Suprapubic skin (tissue), 4 donors: ENCODE measurements around the gene C1QTNF7. TPM values are rescaled to one million over a fixed set of nuclear protein-coding genes. Genes with fewer than 3 reads are reported as not detected.

ENCODE experiments used
- DNase-seq, 2 donors: peaks; one replicate each; pipeline ENCODE4 v3.0.0-alpha.2; 2019; ENCODE audit warnings: low spot score in 2 of 2
- H3K27ac ChIP-seq: fragments of 200-600 bp; sonication (generic); one replicate; pipeline ENCODE4 v1.5.1; 2019
- H3K27me3 ChIP-seq: fragments of 200-600 bp; sonication (generic); one replicate; pipeline ENCODE4 v1.5.1; 2019
- H3K36me3 ChIP-seq: fragments of 200-600 bp; sonication (generic); one replicate; pipeline ENCODE4 v1.5.1; 2019
- H3K4me1 ChIP-seq: fragments of 200-600 bp; sonication (generic); one replicate; pipeline ENCODE4 v1.5.1; 2019
- H3K4me3 ChIP-seq: fragments of 200-600 bp; sonication (generic); one replicate; pipeline ENCODE4 v1.5.1; 2019; ENCODE audit warnings: mild to moderate bottlenecking
- H3K9me3 ChIP-seq: fragments of 200-600 bp; sonication (generic); one replicate; pipeline ENCODE4 v1.5.1; 2019
- CTCF ChIP-seq, 2 donors: fragments of 200-600 bp in 1 of 2; fragments of 450-650 bp in 1 of 2; sonication (generic) in 1 of 2; IDR thresholded peaks; one replicate each; pipeline ENCODE4 v1.5.1; 2016 to 2019; ENCODE audit warnings: antibody characterized with exemption in 2 of 2, mild to moderate bottlenecking in 1 of 2, moderate library complexity in 1 of 2
- EP300 ChIP-seq: sonication (generic); formaldehyde crosslinking; IDR thresholded peaks from one replicate; pipeline ENCODE4 v1.6.1; 2017; ENCODE audit warnings: antibody characterized with exemption
- POLR2A ChIP-seq, 2 donors: fragments of 450-650 bp; IDR thresholded peaks; one replicate each; pipeline ENCODE4 v1.6.1; 2017; ENCODE audit warnings: antibody characterized with exemption in 2 of 2, mild to moderate bottlenecking in 2 of 2, moderate library complexity in 2 of 2
- POLR2AphosphoS5 ChIP-seq, 3 donors: sonication (generic); formaldehyde crosslinking; IDR thresholded peaks; one replicate each; pipeline ENCODE4 v1.6.1; 2017; ENCODE audit warnings: antibody characterized with exemption in 3 of 3
- WGBS: methylation state at CpG from one replicate; pipeline ENCODE4 v1.1.5; 2018; 5-methylcytosine and 5-hydroxymethylcytosine counted together
- total RNA-seq, 4 donors: library from RNA; depleted of rRNA; stranded (reverse); fragments of >200 nt; gene quantifications; one replicate each; pipeline ENCODE4 v1.1.0, GENCODE V29; 2016

C1QTNF7 gene
- total RNA-seq, 4 donors from 2014 or later = 0.80 to 6.5 (median 3.3) TPM

DNA sequence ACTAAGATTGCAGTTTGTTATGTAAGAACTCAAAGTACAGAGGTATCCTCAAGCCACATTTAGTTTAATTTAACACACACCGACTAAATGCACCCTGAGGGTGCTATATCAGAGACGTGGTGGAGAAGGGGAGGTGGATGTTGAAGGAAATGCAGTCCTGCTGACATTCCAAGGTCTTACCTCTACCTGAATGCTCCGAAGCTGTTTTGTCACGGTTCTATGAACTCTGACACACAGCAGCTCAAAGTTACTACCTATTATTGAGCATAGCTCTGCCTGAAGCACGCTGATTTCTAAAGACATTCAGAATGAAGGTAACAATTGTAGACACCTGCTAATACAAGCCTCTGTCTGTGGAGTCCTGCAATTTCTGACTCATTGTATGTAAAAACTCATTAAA is 48.6 kb downstream of the C1QTNF7 start:
- Histone ChIP-seq H3K27me3 (no peaks in the 10 kb centered on the region), H3K9me3 (no peaks in the 10 kb centered on the region), H3K4me3 (no peak overlapping the region), H3K36me3 (no peaks in the 10 kb centered on the region), H3K27ac (no peak overlapping the region), H3K4me1 (peaks cover 18% of the 10 kb centered on the region)
- DNase-seq = no peak
- WGBS = 82% methylated on average over 5 of the region's 5 CpGs
- TF ChIP-seq CTCF (IDR thresholded peaks at IDR 0.05) (no peak), EP300 (no peak), POLR2AphosphoS5 (IDR thresholded peaks at IDR 0.05) (no peak), POLR2A (IDR thresholded peaks at IDR 0.05) (no peak)

DNA sequence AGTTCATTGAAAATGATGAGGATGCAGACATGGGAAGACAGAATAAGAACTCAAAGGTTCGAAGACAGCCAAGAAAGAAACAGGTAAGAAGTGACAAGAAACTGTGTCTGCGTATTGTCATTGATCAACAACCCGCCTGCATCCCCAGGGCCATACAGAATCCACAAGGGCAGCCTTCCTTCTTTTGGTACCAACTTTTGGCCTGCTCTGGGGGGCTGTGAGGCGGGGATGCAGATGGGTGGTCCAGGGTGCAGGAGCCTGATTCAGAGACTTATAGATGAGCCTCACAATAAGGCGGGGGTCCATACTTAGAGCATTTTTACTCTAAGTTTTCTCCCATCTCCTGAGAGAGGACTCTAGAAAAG is 50.9 kb downstream of the C1QTNF7 start:
- peaks cover 18% of the 10 kb centered on the region for H3K4me1 ChIP-seq
- no peak for DNase-seq
- H3K9me3 ChIP-seq = no peaks in the 10 kb centered on the region
- H3K4me3 ChIP-seq = peak overlapping the region; percentile 46
- no peak for TF ChIP-seq CTCF (IDR thresholded peaks at IDR 0.05)
- no peaks in the 10 kb centered on the region for H3K27me3 ChIP-seq
- 47% methylated on average over 5 of the region's 5 CpGs for WGBS
- H3K27ac ChIP-seq = no peak overlapping the region
- H3K36me3 ChIP-seq = no peaks in the 10 kb centered on the region

GRCh38 chr4:15479089-15479912 is 51.5 kb downstream of the C1QTNF7 start:
- 9% methylated on average over 9 of the region's 11 CpGs for WGBS
- TF ChIP-seq POLR2AphosphoS5 (IDR thresholded peaks at IDR 0.05) = peak in 1 of 3 donors; percentile 30
- no peak for TF ChIP-seq POLR2A (IDR thresholded peaks at IDR 0.05)
- TF ChIP-seq EP300 = no peak
- peak; percentile 42 to 57 for TF ChIP-seq CTCF (IDR thresholded peaks at IDR 0.05)
- no peak for DNase-seq
- H3K27ac ChIP-seq = peak overlapping the region; percentile 52
- H3K9me3 ChIP-seq = no peaks in the 10 kb centered on the region
- no peaks in the 10 kb centered on the region for H3K36me3 ChIP-seq
- peak overlapping the region; percentile 46 for H3K4me3 ChIP-seq
- no peaks in the 10 kb centered on the region for H3K27me3 ChIP-seq
- peaks cover 18% of the 10 kb centered on the region for H3K4me1 ChIP-seq

DNA sequence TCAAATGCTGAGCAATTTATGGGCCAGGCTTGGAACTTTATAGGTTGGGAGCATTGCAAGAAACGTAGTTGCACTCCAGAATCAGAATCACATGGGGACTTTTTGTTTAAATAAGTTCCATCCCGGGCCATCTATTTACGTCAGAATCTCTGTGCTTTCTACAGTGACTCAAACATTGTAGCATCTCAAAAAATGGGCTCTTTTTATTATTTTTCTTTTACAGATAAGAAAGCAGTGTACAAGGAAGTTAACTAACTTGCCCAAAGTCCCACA is 52.0 kb downstream of the C1QTNF7 start:
- Histone ChIP-seq H3K4me1 (peaks cover 18% of the 10 kb centered on the region), H3K36me3 (no peaks in the 10 kb centered on the region), H3K9me3 (no peaks in the 10 kb centered on the region), H3K4me3 (peak overlapping the region; percentile 46), H3K27me3 (no peaks in the 10 kb centered on the region), H3K27ac (peak overlapping the region; percentile 52)
- TF ChIP-seq POLR2AphosphoS5 (IDR thresholded peaks at IDR 0.05) = no peak
- TF ChIP-seq POLR2A (IDR thresholded peaks at IDR 0.05) = no peak
- no peak for TF ChIP-seq CTCF (IDR thresholded peaks at IDR 0.05)
- TF ChIP-seq EP300 = no peak
- 25% methylated on average over 3 of the region's 3 CpGs for WGBS
- no peak for DNase-seq

GRCh38 chr4:15481961-15482745 is 54.3 kb downstream of the C1QTNF7 start:
- DNase-seq = no peak
- H3K27ac ChIP-seq = no peak overlapping the region
- WGBS = 91% methylated on average over 2 of the region's 2 CpGs

More at GRCh38 chr4:15481961-15482745, 54.3 kb downstream of the C1QTNF7 start:
- no peak for TF ChIP-seq POLR2A (IDR thresholded peaks at IDR 0.05)
- TF ChIP-seq POLR2AphosphoS5 (IDR thresholded peaks at IDR 0.05) = no peak
- no peak for TF ChIP-seq CTCF (IDR thresholded peaks at IDR 0.05)
- TF ChIP-seq EP300 = no peak
- H3K9me3 ChIP-seq = no peaks in the 10 kb centered on the region
- H3K4me3 ChIP-seq = no peak overlapping the region
- H3K4me1 ChIP-seq = peaks cover 18% of the 10 kb centered on the region
- H3K36me3 ChIP-seq = no peaks in the 10 kb centered on the region
- H3K27me3 ChIP-seq = no peaks in the 10 kb centered on the region
